GM10248 (cell line): ENCODE data around the gene NXF3.

ENCODE experiments used
- CTCF ChIA-PET: fragments of 300-600 bp; sonication (Branson Sonifier 250); formaldehyde crosslinking; extraction: SDS; loops from one replicate; lab custom pipeline; 2021; ENCODE audit warnings: antibody characterized with exemption; lab: Yijun Ruan, JAX
- POLR2A ChIA-PET: fragments of 350-650 bp; sonication (Branson Sonifier 250); formaldehyde crosslinking; extraction: SDS; loops from one replicate; lab custom pipeline; 2020; ENCODE audit warnings: antibody characterized with exemption; lab: Yijun Ruan, JAX
- DNase-seq: peaks from one replicate; pipeline ENCODE4 v3.0.0; 2012; ENCODE audit errors: extremely low spot score
- CTCF ChIP-seq: IDR thresholded peaks from 2 replicates; pipeline ENCODE4 v1.5.1; 2012; ENCODE audit warnings: mild to moderate bottlenecking, low read depth; ENCODE audit errors: extremely low read depth, missing control alignments, control extremely low read depth

The NXF3 gene

GRCh38 chrX:103066606-103067005 lies 26.3 kb downstream of the NXF3 start:
- DNase-seq: no peak
- CTCF ChIA-PET: no interaction called here
- POLR2A ChIA-PET: no interaction called here

GRCh38 chrX:103063918-103064434 lies 29.0 kb downstream of the NXF3 start, which contains the start of gene BEX1:
Gene BEX1 (minus strand): TSS chrX:103064171. CDS start chrX:103063274, 897 bp downstream.
- ChIA-PET CTCF (no interaction called here), POLR2A (no interaction called here)
- no peak for TF ChIP-seq CTCF
- no peak for DNase-seq

More at GRCh38 chrX:103066606-103067005, 26.3 kb downstream of the NXF3 start:
- TF ChIP-seq CTCF: no peak

- POLR2A ChIA-PET: no interaction called here
- no peak for DNase-seq
- CTCF ChIA-PET: no interaction called here
- no peak for TF ChIP-seq CTCF
These were observed 29.6 kb downstream of the NXF3 start for GRCh38 chrX:103063191-103063845.

GRCh38 chrX:103061486-103061885 lies 31.5 kb downstream of the NXF3 start:
- ChIA-PET CTCF (no interaction called here), POLR2A (no interaction called here)
- DNase-seq: no peak
- TF ChIP-seq CTCF: no peak

GRCh38 chrX:103056902-103057301 lies 36.0 kb downstream of the NXF3 start:
- CTCF ChIA-PET: interaction anchor here (1.1 kb wide), 1 partner anchor 41 kb away, joined by 3 read pairs; no protein-coding TSS in a partner anchor
- no peak for DNase-seq
- POLR2A ChIA-PET: no interaction called here
- TF ChIP-seq CTCF: no peak

- ChIA-PET POLR2A (no interaction called here), CTCF (no interaction called here)
- no peak for TF ChIP-seq CTCF
- DNase-seq: no peak
These were observed 40.3 kb downstream of the NXF3 start for GRCh38 chrX:103052625-103053024.
